Neural progenitor cell (in vitro differentiated cells): Measurements from ENCODE around the gene ELL3. TPM values are rescaled to one million over a fixed set of nuclear protein-coding genes. Genes with fewer than 3 reads are reported as not detected.

Source experiments
- DNase-seq: peaks from one replicate; pipeline ENCODE4 v3.0.0-alpha.2; 2016; ENCODE audit warnings: low spot score
- H2AFZ ChIP-seq: fragments of 200-600 bp; sonication (generic); replicated peaks from 2 replicates; pipeline ENCODE4 v1.6.1; 2016; ENCODE audit warnings: antibody characterized with exemption
- H3F3A ChIP-seq: fragments of 200-600 bp; sonication (generic); 2 replicates; pipeline ENCODE4 v1.6.1; 2016; ENCODE audit warnings: antibody characterized with exemption, low read depth
- H3K27ac ChIP-seq: fragments of 200-600 bp; sonication (generic); 2 replicates; pipeline ENCODE4 v1.5.1; 2016; ENCODE audit warnings: mild to moderate bottlenecking
- H3K27me3 ChIP-seq: fragments of 200-600 bp; sonication (generic); 2 replicates; pipeline ENCODE4 v1.6.1; 2016; ENCODE audit warnings: mild to moderate bottlenecking, moderate library complexity
- H3K36me3 ChIP-seq: fragments of 200-600 bp; sonication (generic); 2 replicates; pipeline ENCODE4 v1.5.1; 2016
- H3K4me1 ChIP-seq: fragments of 200-600 bp; sonication (generic); 2 replicates; pipeline ENCODE4 v1.6.1; 2016; ENCODE audit warnings: mixed run types
- H3K4me2 ChIP-seq: fragments of 200-600 bp; sonication (generic); 2 replicates; pipeline ENCODE4 v1.6.1; 2016
- H3K4me3 ChIP-seq: fragments of 200-600 bp; sonication (generic); 2 replicates; pipeline ENCODE4 v1.5.1; 2016
- H3K79me2 ChIP-seq: fragments of 200-600 bp; sonication (generic); 2 replicates; pipeline ENCODE4 v1.6.1; 2016; ENCODE audit warnings: low read depth
- H3K9ac ChIP-seq: fragments of 200-600 bp; sonication (generic); 2 replicates; pipeline ENCODE4 v1.6.1; 2016
- H3K9me3 ChIP-seq: fragments of 200-600 bp; sonication (generic); 2 replicates; pipeline ENCODE4 v1.5.1; 2016; ENCODE audit warnings: low read depth
- H4K20me1 ChIP-seq: fragments of 200-600 bp; sonication (generic); 2 replicates; pipeline ENCODE4 v1.6.1; 2016; ENCODE audit warnings: low read depth
- H3K27ac Mint-ChIP-seq: 3 replicates; pipeline ENCODE4 v1.8.0; 2021; ENCODE audit warnings: mixed read lengths
- H3K27me3 Mint-ChIP-seq: 2 replicates; pipeline ENCODE4 v1.8.0; 2022; ENCODE audit warnings: low read depth, mild to moderate bottlenecking, inconsistent platforms, moderate library complexity, mixed read lengths; ENCODE audit not compliant: insufficient read depth
- H3K36me3 Mint-ChIP-seq: 3 replicates; pipeline ENCODE4 v1.8.0; 2021; ENCODE audit warnings: mixed read lengths
- H3K4me1 Mint-ChIP-seq: 3 replicates; pipeline ENCODE4 v1.8.0; 2021; ENCODE audit warnings: mixed read lengths
- H3K4me3 Mint-ChIP-seq: 3 replicates; pipeline ENCODE4 v1.8.0; 2021; ENCODE audit warnings: mild to moderate bottlenecking, moderate library complexity, mixed read lengths
- H3K9me3 Mint-ChIP-seq: 3 replicates; pipeline ENCODE4 v1.8.0; 2020; ENCODE audit warnings: mixed read lengths
- EZH2 ChIP-seq: fragments of 200-600 bp; sonication (generic); IDR thresholded peaks from 2 replicates; pipeline ENCODE4 v1.6.1; 2017; ENCODE audit warnings: antibody characterized with exemption, mild to moderate bottlenecking, moderate library complexity
- EZH2phosphoT487 ChIP-seq: fragments of 200-600 bp; sonication (generic); IDR thresholded peaks from 2 replicates; pipeline ENCODE4 v1.6.1; 2017; ENCODE audit warnings: antibody characterized with exemption
- microRNA counts: library from miRNA; unstranded; fragments of <30 nt; microRNA quantifications from one replicate; lab custom pipeline; 2016
- microRNA-seq: library from miRNA; unstranded; fragments of <30 nt; microRNA quantifications from one replicate; pipeline ENCODE4, GENCODE V29; 2016
- small RNA-seq: library from RNA; depleted of rRNA; stranded (forward); fragments of <200 nt; gene quantifications from one replicate; pipeline ENCODE3, GENCODE V24; 2015
- total RNA-seq: library from RNA; depleted of rRNA; stranded (reverse); fragments of >200 nt; gene quantifications from 2 replicates; pipeline ENCODE4 v1.2.3, GENCODE V29; 2015; ENCODE audit warnings: low replicate concordance
- TF ChIP-seq, protein P1 (sequence below): fragments of 200-600 bp; sonication (generic); IDR thresholded peaks from 2 replicates; pipeline ENCODE4 v1.5.1; 2017; ENCODE audit warnings: antibody characterized with exemption, mild to moderate bottlenecking

Gene ELL3
- total RNA-seq, 1 donor from 2014 or later, result 5.1 TPM

DNA sequence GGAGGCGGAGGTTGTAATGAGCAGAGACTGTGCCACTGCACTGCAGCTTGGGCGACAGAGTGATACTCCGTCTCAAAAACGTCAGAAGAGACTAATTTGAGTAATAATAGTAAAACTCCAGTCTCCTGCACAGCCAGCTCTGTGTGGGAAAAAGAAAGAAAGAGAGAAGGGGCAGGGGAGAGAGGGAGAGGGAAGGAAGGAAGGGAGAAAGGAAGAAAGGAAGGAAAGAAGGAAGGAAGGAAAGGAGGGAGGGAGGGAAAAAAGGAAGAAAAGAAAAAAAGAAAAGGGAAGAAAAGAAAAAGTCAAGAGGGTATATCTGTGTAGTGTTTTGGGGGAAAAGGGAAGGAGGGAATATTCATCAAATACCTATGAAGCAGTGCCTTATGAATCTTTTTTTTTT is 53.6 kb downstream of the ELL3 start:
- no peak for DNase-seq
- Histone ChIP-seq H2AFZ (no peak overlapping the region), H3F3A (no peaks in the 10 kb centered on the region), H3K36me3 (no peaks in the 10 kb centered on the region), H3K79me2 (no peaks in the 10 kb centered on the region), H4K20me1 (no peaks in the 10 kb centered on the region), H3K4me3 (no peak overlapping the region), H3K4me1 (no peaks in the 10 kb centered on the region), H3K9me3 (no peaks in the 10 kb centered on the region), H3K4me2 (no peak overlapping the region), H3K27me3 (no peaks in the 10 kb centered on the region), H3K27ac (no peak overlapping the region), H3K9ac (no peak overlapping the region)
- Mint-ChIP-seq H3K9me3 (no peaks in the 10 kb centered on the region), H3K4me1 (no peaks in the 10 kb centered on the region), H3K4me3 (no peak overlapping the region), H3K27ac (no peak overlapping the region), H3K36me3 (no peaks in the 10 kb centered on the region), H3K27me3 (no peaks in the 10 kb centered on the region)
- TF ChIP-seq EZH2 (no peak), EZH2phosphoT487 (no peak)
- TF ChIP-seq, protein P1, sequence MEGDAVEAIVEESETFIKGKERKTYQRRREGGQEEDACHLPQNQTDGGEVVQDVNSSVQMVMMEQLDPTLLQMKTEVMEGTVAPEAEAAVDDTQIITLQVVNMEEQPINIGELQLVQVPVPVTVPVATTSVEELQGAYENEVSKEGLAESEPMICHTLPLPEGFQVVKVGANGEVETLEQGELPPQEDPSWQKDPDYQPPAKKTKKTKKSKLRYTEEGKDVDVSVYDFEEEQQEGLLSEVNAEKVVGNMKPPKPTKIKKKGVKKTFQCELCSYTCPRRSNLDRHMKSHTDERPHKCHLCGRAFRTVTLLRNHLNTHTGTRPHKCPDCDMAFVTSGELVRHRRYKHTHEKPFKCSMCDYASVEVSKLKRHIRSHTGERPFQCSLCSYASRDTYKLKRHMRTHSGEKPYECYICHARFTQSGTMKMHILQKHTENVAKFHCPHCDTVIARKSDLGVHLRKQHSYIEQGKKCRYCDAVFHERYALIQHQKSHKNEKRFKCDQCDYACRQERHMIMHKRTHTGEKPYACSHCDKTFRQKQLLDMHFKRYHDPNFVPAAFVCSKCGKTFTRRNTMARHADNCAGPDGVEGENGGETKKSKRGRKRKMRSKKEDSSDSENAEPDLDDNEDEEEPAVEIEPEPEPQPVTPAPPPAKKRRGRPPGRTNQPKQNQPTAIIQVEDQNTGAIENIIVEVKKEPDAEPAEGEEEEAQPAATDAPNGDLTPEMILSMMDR, result no peak

MicroRNAs within 50 kb of the gene (microRNA counts, 767-probe panel; counts per million panel counts)
- microRNA hsa-miR-1282 (lab: Ali Mortazavi, UCI), result 460 counts per million, percentile 90 among the panel's probes with 10 or more counts

Small RNAs within 50 kb of the gene (microRNA-seq; reads per million reads assigned to microRNA genes)
- gene MIR1282, result not detected

Small RNAs within 50 kb of the gene (small RNA-seq; reads per million reads assigned to genes)
- gene MIR1282 (not detected), gene RNU6-354P (not detected)

Other genes with a start within 250 kb of the ELL3 start
- gene PPIP5K1, start 186.8 kb downstream of the ELL3 start, total RNA-seq, result 17.0 and 35.6 TPM in 2 replicates
- 4.4 and 4.6 TPM in 2 replicates for gene CKMT1B, start 182.9 kb downstream of the ELL3 start, total RNA-seq
- gene STRC, start 158.2 kb downstream of the ELL3 start, total RNA-seq, result 0.09 and 1.7 TPM in 2 replicates
- gene CATSPER2, start 128.1 kb downstream of the ELL3 start, total RNA-seq, result 1.1 and 1.5 TPM in 2 replicates
- 1.7 and 2.3 TPM in 2 replicates for gene CKMT1A, start 83.1 kb downstream of the ELL3 start, total RNA-seq
- 198 and 315 TPM in 2 replicates for gene PDIA3, start 30.5 kb downstream of the ELL3 start, total RNA-seq
- gene SERF2, start 15.4 kb upstream of the ELL3 start, total RNA-seq, result 249 and 430 TPM in 2 replicates
- gene SERINC4, start 23.3 kb upstream of the ELL3 start, total RNA-seq, result 0.50 TPM in 1 of 2 replicates, not detected in the other
- gene HYPK, start 23.6 kb upstream of the ELL3 start, total RNA-seq, result 6.7 and 8.3 TPM in 2 replicates
- gene MFAP1, start 47.7 kb upstream of the ELL3 start, total RNA-seq, result 42.4 and 47.3 TPM in 2 replicates
- 31.5 and 32.6 TPM in 2 replicates for gene WDR76, start 50.0 kb upstream of the ELL3 start, total RNA-seq